ENCODE results near the gene BCL6B.

DNA sequence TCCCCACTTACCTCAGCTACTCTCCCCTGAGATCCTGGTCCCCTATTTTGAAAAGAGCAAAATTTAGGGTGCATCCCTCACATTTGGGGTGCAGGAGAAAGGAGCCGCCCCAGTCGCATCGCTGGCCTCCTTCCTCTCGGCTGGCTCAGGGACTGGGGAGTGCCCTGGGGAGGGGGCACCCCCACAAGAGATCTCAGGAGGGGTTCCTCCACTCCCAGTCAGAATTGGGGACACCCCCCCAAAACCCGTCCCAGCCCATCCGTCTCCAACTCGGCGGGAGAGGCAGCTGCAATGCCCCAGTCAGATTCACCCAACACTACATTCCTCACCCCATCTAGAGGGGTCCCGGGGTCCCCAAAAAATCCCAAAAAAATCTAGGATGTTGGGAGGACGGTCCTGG is 3.5 kb upstream of the BCL6B start:
- TF ChIP-seq CTCF (IDR thresholded peaks at IDR 0.05; ENCODE audit: insufficient read depth, low read length, poor library complexity, severe bottlenecking) (no peak), EZH2phosphoT487 (conservative IDR thresholded peaks at IDR 0.05; ENCODE audit: low read length) (no peak)
